Activated CD4-positive, alpha-beta T cell treated with anti-CD3 and anti-CD28 coated beads for 48 hours (primary cell): ENCODE data around the gene TMEM140.
"Not testable (repeated sequence)": the region's sequence is repeated elsewhere in the genome, so short reads cannot be mapped to it uniquely, and the experiment has no call there.

Experiments used
- DNase-seq: peaks from one replicate; pipeline ENCODE4 v3.0.0-alpha.2; 2020

TMEM140 gene

DNA sequence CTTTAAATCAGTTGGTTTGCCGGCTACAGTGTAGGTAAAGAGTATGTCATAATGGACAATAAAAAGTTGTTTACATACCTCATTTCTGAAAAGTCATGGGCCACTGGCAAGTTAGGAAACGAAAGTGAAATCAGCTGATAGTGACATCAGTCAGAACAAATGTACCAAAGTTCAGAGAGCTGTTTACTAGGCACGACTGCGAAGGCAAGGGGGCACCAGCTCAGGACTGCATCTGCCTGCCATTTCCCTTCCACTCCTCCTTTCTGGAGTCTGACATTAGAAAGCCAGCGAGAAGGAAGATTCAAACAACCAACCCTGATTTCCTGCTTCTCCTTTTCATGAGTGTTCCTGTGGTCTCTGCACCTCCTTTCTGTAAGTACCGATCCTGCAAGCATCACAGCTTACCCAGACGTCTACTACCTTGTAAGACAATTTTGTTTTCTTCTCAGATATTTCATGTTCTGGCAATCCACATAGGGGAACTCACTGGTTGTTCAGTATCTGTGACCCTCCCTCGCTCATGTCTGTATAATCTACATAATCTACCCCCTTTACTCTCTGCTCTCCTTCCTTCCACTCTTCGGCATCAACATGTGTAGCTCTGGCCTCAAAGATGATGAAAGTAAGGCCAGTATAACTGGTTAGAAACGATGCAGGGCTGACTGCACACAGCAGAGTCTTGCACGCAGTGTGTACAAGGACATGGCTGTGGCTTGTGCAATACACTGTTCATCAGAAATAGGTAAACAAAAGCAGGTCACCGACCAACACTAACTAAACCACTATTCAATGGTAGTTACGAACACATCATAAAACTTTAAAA lies at the start of gene TMEM140:
TSS of gene TMEM140 (plus strand) at position 174 of the 823 bp plus-strand sequence. CDS start 16,370 bp downstream, outside the sequence.
- DNase-seq: peak; percentile 62

DNA sequence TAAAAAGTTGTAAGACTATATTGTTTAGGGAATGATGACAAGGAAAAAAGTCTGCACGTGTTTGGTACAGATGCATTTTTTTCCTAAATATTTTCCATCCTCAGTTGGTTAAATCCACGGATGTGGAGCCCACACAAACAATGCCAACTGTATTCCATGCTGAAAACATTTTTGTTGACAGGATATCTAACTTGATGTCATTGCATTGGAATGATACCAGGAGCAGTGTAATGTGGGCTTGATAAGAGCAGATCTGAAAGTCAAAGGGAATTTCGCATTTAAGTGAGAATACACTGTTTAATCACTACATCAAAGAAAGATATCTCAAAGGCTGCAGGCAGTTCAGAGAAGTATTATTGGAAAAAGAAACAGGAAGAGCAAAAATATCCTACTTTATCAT lies 49.5 kb upstream of the TMEM140 start:
- no peak for DNase-seq

DNA sequence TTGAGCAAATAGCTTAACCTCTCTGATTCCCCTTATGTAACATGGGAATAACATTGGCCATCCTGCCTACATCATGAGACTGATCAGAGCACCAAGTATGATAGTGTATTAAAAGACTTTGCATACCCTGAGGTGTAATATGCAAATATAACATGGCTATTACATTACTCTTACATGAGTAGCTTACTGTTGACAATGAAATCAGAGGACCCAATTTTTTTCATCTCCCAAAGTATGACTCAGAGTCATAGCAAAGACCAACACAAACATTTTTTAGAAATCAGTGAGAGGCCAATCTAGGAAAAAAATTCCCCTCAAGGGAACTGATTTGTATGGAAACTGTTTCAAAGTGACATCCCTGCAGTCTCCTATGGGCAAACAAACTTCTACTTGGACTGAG lies 47.0 kb upstream of the TMEM140 start:
- DNase-seq: no peak

DNA sequence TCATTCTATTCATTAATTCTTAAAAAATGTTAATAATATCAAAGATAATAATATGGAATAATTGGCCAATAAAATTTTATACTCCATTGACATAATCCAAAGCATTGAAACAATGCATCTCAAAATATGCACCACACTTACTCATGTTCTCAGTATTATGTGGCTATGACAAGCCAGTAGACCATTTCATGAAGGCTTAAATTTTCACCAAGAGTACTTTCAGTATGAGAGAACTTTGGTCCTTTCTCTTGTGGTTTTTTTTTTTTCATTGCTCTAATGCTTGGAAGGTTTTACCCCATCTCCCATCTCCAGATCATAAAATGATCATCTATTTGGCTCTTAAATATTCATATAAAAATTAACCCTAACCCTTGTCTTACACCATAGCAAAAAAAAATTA lies 45.5 kb upstream of the TMEM140 start:
- DNase-seq: no peak

DNA sequence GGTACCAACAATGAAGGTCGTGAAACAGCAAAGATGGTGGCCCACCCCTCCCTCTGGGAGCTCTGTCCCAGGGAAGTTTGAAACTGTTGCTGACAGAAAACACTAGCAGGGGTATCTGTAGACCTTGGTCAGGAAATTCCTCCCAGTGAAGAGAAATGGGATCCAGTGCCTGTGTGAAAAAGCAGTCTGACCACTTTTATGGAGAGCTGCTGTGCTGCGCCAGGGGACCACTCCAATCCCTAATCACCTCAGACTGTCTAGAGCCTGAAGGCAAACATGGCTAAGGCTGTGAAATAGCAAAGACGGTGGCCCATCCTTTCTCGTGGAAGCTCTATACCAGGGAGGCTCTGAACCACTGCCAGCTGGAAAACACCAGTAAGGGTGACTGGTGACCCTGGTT lies 38.3 kb upstream of the TMEM140 start:
- DNase-seq: no peak

- no peak for DNase-seq
These were observed 37.9 kb upstream of the TMEM140 start for GRCh38 chr7:135109976-135110375.

- no peak for DNase-seq
These were observed 36.5 kb upstream of the TMEM140 start for GRCh38 chr7:135111379-135111778.

- no peak for DNase-seq
These were observed 33.2 kb upstream of the TMEM140 start for GRCh38 chr7:135114622-135115021.

DNA sequence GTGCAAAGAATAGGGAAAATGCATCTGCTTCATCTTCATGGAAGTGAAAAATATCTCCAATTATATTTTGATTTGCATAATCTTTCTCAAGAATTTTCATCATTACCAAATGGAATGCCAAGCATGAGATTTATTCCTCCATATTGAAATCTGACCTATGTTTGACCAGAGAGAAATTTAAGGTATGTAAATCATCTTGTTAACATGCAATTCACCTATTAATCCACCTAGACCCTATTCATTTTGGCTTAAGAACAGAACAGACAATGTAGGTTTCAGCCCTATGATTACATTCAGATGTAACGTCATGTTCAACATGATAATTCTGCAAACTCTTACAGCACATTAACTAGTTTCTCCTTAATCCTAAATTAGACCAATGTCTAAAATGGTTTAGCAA lies 30.8 kb upstream of the TMEM140 start:
- DNase-seq: no peak

DNA sequence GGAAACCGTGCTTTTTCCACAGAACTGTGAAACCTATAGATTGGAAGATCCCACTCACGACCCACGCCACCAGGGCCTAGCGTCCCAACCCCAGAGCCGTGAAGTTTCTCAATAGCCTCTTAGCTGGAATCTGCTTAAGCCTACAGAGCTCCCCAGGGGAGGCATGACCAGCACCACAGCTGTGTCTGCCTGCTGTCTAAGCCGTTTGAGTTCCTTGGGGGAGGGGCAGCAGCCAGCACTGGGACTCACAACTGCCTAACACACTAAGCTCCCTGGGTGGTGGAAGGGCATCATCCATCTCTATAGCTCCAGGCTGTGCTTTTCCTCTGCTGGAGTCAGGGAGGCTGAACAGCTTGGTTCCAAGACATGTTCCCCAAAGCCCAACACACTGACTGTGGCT lies 26.0 kb upstream of the TMEM140 start:
- DNase-seq: no peak

DNA sequence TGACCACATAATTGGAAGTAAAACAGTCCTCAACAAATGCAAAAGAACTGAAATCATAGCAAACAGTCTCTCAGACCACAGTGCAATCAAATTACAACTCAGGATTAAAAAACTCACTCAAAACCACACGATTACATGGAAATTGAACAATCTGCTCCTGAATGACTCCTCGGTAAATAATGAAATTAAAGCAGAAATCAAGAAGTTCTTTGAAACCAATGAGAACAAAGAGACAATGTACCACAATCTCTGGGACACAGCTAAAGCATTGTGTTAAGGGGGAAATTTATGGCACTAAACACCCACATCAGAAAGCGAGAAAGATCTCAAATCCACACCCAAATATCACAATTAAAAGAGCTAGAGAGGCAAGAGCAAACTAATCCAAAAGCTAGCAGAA lies 23.2 kb upstream of the TMEM140 start:
- DNase-seq: not testable (repeated sequence)

- DNase-seq: no peak
These were observed 18.9 kb upstream of the TMEM140 start for GRCh38 chr7:135128931-135129330.

- no peak for DNase-seq
These were observed 18.3 kb upstream of the TMEM140 start for GRCh38 chr7:135129579-135129978.

DNA sequence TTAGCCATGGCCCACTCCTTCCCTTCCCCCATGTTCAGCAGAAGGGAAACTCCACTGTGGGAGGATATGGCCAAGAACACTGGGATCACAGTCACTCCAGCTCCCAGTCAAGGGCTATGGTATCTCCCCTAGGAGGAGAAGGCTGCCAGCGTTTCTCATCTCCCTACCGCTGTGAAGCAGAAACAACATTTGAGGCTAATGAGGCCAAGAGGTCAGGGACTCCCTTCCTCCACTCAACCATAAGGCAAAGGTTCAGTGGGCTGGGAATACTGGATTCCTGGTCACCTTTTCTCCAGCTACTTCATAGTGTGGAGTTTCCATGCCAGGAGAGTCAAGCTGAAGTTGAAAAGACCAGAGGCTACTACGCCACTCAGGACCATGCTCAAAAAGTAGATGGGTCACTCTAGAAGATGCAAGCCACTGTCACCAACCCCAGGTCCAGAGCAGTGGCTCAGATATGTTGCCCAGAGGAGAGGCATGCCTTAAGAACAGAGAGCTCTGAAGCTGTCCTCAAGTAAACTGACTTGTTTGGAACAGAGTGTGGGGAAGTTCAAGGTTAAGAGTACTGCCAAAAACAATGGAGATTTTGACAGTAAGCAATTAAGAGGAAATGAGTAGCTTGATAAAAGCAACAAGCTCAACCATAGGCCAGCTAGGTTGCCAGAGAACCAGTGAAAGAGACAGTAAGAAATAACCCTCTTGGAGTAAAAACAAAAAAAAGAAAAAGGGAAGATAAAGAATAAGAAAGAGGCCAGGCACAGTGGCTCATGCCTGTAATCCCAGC lies 3.8 kb upstream of the TMEM140 start:
- DNase-seq: no peak

DNA sequence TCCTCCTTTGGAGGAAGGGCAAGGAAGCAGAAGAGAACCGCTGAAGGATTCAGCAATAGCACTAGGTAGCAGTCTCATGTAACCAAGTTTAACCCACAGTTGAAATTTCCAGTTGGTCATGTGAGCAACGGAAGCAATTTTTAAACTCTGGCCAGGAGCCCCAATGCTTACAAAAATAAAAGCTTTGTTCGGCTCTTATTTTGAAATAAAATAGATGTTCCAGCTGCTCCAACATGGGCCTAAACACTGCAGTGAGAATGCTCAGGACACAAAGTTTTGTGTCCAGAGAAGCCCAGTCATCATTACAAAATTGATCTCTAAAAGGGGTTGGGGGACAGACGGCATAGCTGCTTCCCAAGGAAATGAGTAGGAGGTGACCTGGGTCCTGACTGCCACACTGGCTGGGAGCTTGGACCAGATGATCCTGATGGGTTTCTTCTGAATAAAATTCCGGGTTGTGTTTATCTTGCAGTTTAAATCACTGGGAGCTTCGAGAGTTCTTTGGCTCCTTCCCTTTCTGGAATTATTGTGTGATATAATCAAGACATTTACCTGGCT lies 452 bp upstream of the TMEM140 start:
- no peak for DNase-seq

DNA sequence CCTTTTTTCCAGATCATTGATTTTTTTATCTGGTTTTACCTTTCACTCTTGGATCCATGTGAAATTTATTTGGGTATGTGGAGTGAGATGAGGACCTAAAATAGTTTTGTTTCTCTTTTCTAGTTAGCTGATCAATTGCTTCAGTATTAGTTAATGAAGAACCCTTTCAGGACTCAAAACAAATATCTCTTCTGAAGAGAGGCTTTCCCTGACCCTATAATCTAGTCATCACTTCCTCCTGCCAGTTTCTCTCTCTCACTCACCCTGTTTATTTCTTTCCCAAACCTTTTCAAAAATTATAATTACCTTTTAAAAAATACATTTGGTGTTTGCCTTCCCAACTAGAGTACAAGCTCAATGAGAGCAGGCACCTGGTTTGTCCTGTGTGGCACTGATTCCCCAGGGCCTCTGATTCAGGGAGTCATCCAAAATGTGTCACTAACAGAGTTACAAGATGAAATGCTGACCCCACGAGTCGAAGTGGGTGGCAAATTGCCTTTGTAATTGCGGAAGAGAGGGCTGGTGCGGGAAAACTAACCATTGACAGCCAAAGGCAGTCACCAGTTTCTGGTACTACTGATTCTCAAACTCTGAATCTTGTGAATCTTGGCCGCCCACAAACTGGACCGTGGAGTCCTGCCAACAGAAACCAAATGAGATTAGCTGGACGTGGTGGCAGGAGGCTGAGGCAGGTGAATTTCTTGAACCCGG lies 2.4 kb downstream of the TMEM140 start:
- DNase-seq: no peak

GRCh38 chr7:135151132-135151531 lies 3.3 kb downstream of the TMEM140 start:
- no peak for DNase-seq

DNA sequence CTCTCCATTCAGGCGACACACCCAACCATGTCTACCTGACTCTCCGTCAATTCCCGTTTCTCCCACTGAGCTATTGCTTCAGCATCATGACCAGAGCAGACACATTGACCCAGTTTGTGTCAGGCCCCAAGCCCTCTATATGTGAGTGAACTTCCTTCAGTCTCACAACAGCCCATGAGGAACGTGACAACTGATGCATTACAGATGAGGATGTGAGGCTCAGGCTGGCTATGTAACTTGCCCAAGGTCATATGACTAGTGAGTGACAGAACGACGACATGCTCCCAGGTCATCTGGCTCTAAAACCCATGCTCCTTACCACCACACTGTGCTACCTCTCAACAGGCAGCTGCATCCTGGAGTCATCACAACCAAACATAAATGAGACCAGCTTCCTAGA lies 3.7 kb downstream of the TMEM140 start:
- DNase-seq: no peak

- no peak for DNase-seq
These were observed 4.6 kb downstream of the TMEM140 start for GRCh38 chr7:135152442-135152841.

DNA sequence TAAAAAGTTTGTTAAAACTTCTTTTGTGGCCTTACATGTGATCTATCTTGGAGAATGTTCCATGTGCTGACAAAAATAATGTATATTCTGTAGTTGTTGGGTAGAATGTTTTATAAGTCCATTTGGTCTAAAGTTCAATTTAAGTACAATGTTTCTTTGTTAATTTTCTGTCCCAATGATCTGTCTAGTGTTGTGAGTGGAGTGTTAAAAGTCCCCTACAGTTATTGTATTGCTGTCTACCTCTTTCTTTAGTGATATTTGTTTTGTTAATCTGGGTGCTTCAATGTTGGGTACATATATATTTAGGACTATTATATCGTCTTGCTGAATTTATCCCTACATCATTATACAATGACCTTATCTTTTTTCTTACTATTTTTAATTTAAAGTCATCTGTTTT lies 6.9 kb downstream of the TMEM140 start:
- no peak for DNase-seq

DNA sequence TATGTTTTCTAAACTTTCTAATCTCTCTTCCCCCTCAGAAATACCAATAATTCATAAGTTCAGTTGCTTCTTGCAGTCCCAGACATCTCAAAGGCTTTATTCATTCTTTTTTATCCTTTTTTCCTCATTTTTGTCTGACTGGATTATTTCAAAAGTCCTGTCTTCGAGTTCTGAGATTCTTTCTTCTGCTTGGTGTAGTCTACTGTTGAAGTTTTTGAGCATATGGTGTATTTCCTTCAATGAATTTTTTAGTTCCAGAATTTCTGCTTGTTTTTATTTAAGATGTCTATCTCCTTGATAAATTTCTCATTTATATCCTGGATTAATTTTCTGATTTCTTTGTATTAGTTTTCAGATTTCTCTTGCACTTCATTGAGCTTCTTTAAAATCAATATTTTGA lies 8.4 kb downstream of the TMEM140 start:
- DNase-seq: no peak

DNA sequence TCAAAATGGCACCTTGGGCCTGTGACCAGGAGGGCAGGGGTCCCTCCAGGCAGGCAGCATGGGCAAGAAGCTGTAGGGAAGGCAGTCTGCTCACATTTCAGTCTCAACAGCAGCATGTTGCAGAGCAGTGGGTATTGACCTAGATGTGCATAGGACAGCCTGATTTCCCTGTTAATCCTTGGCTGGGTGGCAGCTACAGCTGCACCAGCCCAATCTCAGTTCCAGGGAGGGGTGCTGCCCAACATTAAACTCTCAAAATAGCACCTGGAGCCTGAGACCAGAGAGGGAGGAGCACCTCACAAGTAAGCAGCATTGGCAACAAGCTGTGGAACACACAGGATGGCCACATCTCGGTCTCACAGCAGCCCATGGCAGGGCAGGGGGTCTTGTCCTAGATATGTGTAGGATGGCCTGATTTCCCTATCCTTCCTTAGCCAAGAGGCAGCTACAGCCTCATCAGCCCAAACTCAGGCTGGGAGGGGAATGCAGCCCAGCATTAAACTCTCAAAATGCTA lies 10.3 kb downstream of the TMEM140 start:
- no peak for DNase-seq

DNA sequence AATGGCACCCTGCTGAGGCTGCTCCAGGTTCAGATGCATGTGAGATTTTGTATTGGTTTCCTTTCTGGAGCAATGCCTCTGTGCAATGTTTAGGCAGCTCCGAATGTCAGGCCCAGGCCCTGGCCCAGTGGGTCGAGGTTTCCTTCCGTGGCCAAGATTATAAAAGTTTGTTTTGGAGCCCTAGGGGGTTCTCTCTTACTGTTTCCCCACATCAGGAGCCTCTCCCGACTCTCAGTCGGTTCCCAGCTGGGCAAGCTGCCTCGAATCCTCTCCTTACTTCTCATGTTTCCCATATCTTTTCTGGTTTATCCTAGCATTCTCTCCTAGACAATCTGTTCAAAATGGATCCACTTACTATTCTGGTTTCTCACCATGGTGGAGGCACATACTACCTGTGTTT lies 11.0 kb downstream of the TMEM140 start:
- no peak for DNase-seq
